Hematopoietic multipotent progenitor cell treated with erythropoietin and hydrocortisone succinate and interleukin-3 and kit ligand, for 17 days (in vitro differentiated cells): ENCODE data around the gene SIN3B.
"Not testable (repeated sequence)": the region's sequence is repeated elsewhere in the genome, so short reads cannot be mapped to it uniquely, and the experiment has no call there.

Source experiments
- DNase-seq: peaks from one replicate; pipeline ENCODE4 v3.0.0-alpha.2; 2015; ENCODE audit warnings: low spot score

The SIN3B gene

DNA sequence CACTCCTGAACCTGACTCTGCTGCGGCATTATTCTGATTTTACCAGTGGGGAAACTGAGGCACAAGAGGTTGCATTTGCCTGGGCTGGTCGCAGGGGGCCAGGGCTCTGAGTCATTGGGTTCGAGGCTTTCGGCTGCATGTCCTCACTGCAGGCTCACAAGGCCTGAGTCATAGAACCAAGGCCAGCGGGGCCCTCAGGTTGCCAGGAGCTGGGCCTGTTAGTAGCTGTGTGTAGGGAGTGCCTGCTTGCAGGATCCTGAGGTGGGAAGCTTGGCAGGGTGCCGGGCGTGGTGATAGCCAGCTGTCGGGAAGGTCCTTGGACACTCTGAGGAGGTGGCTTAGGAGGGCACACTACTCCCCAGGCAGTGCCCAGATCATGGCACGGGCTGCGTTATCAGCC is 38.0 kb downstream of the SIN3B start:
- no peak for DNase-seq

DNA sequence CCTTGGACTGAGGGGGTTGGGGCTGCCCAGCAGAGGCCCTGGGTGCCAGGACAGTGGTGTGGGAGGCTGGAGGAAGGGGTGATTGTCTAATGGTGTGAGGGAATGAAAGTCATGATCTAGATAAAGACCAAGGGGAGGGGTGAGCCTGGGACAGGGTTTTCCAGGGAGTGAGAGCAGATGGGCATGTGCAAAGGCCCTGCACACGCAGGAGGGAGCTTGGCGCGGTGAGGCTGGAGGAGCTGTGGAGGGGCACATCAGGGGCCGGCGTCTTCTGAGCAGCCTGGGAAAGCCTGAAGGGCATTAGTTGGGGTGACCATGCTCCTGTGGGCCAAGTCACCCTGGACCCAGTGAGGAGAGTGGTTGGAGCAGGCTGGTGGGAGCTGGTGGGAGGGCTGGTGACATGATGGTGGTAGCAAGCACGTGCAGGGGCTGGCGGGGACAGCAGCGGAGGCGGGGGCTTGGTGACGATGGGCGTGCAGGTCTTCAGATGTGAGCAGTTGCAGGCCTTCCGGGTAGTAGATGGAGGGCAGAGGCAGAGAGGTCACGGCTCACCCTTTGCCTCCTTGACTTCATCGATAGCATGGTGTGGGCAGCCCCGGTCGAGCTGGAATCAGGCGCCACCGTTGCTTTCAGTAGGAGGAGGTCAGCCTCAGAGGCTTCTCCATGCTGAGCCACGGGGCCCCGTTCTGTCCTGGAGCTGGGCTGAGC is 39.4 kb downstream of the SIN3B start:
- DNase-seq = no peak

DNA sequence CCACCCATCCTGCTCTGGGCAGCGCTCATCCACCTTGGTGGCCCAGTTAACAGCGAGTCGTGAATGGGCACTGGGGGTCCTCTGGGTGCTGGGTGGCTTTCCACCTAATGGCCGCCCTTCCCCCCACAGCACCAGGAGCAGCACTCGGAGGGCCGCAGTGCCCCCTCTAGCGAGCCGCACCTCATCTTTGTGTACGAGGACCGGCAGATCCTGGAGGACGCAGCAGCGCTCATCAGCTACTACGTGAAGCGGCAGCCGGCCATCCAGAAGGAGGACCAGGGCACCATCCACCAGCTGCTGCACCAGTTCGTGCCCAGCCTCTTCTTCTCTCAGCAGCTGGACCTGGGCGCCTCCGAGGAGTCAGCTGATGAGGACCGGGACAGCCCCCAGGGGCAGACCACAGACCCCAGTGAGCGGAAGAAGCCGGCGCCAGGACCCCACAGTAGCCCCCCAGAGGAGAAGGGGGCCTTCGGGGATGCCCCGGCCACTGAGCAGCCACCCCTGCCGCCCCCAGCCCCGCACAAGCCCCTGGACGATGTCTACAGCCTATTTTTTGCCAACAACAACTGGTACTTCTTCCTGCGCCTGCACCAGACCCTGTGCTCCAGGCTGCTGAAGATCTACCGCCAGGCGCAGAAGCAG is 40.3 kb downstream of the SIN3B start:
- DNase-seq = no peak

DNA sequence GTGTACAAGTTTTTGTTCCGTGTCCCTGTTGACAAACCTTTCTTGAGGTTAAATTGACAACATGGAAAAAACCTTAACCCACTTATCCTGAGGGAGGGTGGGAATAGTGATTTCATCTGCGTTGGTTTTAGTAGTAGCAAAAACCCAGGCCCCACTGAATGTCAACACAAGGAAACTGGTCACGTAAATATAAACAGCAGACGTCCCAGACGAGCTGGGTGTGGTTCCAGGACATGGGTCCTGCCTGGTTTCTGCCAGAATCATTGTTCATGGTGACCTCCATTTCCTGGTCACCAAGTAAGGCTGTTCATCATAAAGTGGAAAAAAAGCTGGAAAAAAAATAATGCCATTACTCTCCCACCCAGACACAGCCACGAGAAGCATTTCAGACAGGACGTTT is 42.7 kb downstream of the SIN3B start:
- no peak for DNase-seq

DNA sequence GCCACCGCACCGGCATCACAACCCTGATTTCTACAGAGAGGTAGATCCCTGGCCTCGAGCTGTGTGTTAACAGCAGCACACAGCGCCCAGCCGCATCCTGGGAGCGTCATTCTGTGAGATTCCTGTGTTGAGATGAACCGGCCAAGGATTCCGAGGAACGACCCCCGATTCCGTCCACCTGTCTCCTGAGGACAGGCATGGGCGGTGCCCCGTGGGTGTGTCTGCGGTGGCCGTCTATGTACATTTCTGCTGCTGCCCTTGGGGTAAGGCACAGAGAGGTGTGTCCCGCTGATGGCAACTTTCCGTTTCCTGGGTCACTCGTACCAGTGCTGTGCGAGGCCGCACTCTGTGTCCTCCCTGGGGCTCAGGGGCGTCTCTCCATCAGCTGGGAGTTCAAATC is 43.5 kb downstream of the SIN3B start:
- no peak for DNase-seq

DNA sequence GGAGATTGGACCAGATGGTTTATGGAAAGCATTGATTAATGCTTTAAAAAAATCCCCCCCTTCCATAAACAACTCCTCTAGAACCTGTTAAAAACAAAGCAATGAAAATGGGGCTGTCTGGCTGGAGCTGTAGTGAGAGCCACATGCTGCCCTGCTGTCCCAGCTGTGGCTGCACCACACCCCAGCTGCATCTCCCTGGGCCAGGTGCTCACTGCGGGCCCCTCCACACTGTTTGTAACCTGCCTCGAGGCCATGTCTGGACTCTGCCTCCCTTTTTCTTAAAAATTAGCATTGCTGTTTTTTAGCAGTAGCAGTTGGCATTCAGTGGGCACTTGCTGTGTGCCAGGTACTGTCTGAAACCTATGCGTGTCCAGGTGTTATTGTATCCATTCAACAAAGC is 44.4 kb downstream of the SIN3B start:
- no peak for DNase-seq

DNA sequence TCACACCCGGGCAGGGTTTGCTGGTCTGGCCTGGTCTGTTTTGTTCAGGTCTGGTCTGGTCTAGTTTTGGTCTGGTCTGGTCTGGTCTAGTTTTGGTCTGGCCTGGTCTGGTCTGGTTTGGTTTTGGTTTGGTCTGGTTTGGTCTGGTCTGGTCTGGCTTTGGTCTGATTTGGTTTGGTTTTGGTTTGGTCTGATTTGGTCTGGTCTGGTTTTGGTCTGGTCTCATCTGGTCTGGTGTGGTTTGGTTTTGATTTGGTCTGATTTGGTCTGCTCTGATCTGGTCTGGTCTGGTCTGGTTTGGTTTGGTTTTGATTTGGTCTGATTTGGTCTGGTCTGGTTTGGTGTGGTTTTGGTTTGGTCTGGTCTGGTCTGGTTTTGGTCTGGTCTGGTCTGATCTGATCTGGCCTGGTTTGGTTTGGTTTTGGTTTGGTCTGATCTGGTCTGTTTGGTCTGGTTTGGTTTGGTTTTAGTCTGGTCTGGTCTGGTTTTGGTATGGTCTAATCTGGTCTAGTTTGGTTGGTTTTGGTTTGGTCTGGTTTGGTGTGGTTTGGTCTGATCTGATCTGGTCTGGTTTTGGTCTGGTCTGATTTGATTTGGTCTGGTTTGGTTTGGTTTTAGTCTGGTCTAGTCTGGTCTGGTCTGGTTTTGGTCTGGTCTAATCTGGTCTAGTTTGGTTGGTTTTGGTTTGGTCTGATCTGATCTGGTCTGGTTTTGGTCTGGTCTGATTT is 45.2 kb downstream of the SIN3B start:
- no peak for DNase-seq

DNA sequence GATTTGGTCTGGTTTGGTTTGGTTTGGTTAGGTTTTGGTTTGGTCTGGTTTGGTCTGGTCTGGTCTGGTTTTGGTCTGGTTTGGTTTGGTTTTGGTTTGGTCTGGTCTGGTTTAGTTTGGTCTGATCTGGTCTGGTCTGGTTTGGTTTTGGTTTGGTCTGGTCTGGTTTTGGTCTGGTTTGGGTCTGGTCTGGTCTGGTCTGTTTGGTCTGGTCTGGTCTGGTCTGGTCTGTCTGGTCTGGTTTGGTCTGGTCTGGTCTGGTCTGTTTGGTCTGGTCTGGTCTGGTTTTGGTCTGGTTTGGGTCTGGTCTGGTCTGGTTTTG is 45.7 kb downstream of the SIN3B start:
- not testable (repeated sequence) for DNase-seq

DNA sequence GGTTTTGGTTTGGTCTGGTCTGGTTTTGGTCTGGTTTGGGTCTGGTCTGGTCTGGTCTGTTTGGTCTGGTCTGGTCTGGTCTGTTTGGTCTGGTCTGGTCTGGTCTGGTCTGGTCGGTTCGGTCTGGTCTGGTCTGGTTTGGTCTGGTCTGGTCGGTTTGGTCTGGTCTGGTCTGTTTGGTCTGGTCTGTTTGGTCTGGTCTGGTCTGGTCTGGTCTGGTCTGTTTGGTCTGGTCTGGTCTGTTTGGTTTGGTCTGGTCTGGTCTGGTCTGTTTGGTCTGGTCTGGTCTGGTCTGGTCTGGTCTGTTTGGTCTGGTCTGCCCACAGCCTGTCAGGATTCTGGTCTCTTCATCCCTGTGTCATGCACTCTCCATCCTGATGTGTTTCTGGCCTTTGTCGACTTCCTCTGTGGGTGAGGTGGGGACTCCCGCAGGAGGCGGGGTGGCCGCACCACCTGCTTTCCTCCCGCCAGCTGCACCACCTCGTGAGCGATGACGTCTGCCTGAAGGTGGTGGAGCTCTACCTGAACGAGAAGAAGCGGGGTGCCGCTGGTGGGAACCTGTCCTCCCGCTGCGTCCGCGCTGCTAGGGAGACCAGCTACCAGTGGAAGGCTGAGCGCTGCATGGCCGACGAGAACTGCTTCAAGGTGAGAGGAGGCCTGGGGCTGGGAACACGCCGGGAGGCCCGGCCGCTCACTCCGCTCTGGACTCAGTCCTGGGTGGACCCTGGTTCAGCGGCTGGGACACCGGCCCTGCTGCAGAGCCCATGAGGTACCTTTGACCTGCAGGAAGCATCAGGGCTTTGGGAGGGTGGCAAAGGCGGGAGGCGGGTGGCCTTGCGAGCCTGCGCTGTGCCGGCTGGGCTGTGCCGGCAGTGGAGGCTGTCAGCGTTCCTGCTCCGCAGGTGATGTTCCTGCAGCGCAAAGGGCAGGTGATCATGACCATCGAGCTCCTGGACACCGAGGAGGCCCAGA is 46.7 kb downstream of the SIN3B start:
- no peak for DNase-seq

DNA sequence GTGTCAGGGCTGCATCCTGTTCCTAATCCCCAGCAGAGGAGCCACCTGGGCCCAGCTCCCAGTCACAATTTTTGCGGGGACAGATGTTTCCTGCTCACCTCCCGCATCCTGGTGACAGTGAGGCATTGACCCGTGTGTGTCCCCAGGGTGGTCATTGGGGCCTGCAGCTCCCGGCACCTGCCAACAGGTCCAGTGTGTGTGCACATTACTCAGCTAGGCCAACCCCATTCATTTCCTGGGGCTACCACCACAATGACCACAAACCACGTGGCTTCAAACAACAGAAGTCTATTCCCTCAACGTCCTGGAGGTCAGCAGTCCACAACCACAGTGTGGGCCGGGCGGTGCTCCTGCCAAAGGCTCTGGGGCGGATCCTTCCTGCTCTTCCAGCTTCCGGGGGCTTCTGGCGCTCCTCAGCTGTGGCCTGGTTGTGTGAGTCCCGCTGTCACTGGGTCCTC is 47.7 kb downstream of the SIN3B start:
- no peak for DNase-seq

DNA sequence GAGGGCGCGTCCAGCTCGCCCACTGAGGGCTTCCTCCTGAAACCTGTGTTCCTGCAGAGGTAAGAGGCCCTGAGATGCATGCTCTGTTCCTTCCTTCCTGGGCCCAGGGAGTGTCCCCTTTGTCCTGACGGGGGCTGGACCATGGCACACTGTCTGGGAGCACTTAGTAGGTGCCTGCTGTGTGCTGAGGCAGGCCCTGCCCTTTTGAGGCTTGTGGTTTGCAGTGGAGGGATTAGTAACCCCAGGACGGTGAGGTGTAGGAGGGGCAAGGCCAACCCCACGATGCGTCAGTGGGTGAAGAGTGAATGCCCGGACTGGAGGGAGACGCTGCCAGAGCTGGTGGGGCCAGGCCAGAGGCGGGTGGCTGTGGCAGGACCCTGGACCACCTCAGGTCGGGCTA is 48.4 kb downstream of the SIN3B start:
- no peak for DNase-seq

DNA sequence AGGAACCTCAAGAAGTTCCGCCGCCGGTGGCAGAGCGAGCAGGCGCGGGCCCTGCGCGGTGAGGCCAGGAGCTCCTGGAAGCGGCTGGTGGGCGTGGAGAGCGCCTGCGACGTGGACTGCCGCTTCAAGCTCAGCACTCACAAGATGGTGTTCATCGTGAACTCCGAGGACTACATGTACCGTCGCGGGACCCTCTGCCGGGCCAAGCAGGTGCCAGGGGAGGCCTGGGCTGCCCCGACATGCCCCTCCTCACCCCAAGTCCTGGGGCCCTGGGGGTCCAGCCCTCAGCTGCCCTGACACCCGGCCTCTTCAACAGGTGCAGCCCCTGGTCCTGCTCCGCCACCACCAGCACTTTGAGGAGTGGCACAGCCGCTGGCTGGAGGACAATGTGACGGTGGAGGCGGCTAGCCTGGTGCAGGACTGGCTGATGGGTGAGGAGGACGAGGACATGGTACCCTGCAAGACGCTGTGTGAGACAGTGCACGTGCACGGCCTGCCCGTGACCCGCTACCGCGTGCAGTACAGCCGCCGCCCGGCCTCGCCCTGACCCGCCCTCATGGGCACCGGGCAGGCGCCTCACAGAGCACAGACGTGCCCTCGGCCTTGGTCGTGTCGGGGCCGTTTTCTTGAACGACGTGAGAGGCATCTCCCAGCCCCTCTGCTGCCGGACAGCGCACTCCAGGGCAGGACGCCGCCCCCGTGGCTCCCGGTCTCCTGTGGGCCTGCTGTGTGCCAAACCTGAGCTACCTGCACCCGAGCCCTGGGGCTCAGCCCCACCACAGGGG is 49.2 kb downstream of the SIN3B start:
- no peak for DNase-seq

DNA sequence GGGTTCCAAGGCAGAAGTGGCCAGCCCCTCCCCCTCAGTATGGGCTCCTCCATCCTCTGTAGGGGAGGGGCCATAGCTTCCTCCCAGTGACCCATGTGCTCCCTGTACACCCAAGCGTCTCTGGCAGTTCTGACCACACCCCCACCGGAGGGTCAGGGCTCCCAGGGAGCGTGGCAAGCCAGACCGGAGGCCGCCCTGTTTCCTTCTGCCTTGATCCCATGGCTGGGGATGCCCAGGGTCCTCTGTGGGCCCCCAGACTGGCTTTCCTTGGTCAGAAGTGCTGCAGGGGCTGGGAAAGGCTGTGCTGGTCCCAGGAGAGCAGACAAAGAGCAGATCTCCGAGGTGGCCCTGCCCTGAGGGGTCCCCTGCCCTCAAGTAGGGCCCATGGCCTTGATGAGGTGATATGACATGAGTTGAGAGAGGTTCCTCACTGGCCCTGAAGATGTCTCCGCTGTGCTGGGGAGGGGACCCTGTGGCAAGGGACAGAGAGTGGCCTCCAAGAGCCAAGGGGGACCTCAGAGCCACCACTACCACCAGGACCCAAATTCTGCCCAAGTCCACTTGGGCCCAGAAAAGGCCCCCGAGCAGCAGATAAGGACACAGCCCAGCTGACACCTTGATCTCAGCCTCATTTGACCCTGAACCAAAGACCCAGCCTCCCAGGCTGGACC is 51.8 kb downstream of the SIN3B start:
- DNase-seq = no peak

DNA sequence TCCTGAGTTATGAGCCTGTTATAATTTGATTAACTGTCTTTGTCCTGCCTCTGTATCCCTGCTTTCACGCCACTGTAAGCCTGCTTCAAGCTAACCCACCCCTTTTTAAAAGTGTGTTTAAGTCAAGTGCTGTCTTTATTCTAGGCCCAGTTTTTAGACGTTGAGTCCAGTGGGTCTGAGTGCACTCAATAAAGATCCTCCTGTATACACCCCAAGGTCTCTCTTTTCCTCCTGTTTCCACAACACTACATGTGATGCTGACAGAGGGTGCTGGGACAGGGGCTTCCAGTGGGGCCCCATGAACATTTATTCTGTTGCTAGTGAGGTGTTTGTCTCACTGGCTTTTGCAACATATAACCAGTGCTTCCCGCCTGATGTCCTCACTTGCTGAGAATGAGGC is 52.9 kb downstream of the SIN3B start:
- no peak for DNase-seq

DNA sequence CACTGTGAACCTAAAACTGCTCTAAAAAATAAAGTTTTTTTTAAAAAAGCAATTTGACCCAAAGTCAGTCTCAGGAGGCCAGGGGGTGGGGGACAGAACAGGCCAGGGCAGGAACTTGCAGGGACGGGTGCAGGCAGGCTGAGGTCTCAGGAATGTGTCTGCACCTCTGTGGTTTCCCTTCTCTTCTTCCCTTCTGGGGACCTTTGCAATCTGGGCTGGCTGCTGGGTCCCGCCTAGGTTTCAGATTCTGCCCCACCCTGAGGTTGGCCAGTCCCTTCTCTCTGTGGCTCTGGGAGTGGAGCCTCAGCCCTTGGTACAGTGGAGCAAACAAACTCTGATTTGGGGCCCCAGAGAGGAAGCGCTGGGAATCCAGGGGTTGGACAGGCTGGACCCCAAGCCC is 54.3 kb downstream of the SIN3B start:
- no peak for DNase-seq

DNA sequence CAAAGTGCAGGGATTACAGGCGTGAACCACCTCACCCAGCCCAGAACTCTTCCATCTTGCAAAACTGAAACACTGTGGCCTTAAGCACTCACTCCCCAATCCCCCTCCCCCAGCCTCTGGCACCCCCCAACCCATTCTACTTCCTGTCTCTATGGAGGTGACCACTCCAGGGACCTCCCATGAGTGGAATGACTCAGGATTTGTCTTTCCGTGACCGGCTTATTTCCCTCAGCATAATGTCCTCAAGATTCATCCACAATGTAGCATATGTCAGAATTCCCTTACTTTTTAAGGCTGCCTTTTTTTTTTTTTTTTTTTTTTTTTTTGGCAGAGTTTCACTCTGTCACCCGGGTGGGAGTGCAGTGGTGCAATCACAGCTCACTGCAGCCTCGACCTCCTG is 56.0 kb downstream of the SIN3B start:
- no peak for DNase-seq

DNA sequence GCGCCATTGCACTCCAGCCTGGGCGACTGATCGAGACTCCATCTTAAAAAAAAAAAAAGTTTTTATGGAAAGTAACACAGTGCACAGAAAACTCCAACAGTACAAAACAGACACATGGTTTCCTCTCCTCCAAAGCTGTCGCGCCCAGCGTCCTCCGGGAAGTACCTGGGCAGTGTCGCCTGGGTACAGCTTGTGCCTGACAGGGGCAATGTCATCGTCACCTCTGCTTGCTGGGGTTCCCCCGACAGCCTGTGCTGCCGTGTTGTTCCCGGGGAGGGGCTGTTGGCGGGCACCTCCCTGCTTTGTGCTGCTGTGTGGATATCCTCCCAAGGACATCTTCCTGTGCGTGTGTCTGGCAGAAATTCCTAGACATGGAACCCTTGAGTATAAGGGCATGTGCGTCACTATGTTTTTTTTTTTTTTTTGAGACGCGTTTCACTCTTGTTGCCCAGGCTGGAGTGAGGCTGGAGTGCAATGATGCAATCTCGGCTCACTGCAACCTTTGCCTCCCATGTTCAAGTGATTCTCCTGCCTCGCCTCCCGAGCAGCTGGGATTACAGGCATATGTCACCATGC is 57.2 kb downstream of the SIN3B start:
- DNase-seq = no peak

DNA sequence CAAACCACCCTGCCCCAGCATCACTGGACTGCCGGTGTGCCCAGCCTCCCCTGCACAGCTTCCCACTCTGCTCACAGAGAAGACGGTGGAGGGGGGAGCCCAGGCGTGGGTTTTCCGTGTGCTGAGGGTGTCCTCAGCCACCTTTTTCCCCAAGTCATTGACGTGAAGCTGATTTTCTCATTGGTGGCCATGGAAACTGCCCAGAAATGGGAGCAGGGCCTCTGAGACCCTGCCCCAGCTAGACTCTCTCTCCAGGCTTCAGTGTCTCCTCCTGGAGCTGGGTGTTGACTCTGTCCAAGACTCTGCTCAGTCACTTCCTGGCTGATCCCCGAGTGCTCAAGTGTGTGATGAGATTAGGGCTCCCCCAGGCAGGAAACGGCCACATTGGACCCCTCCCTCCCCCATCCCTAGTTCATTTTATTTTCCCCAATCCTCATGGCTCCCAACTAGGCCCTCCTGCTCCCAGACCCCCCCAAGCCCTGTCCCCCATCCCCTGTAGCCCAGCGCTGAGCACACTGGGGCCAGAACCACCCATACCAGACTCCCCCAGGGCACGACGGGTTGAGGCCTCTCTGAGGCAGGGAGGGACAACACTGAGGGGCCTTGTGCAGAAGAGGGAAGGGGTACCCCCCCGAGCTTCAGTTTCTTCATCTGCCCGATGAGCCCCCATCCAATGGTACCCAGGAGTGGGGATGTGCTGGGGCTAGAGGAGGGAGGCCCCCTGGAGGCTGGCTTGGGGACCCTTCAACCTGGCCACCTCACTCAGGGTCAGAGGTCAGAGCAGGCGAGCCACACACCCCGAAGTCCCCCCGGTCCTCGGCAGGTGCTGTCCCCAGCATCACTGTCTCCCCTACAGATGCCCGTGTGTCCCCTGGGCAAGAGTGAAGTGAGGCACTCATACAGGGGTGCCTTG is 58.4 kb downstream of the SIN3B start:
- DNase-seq = no peak

DNA sequence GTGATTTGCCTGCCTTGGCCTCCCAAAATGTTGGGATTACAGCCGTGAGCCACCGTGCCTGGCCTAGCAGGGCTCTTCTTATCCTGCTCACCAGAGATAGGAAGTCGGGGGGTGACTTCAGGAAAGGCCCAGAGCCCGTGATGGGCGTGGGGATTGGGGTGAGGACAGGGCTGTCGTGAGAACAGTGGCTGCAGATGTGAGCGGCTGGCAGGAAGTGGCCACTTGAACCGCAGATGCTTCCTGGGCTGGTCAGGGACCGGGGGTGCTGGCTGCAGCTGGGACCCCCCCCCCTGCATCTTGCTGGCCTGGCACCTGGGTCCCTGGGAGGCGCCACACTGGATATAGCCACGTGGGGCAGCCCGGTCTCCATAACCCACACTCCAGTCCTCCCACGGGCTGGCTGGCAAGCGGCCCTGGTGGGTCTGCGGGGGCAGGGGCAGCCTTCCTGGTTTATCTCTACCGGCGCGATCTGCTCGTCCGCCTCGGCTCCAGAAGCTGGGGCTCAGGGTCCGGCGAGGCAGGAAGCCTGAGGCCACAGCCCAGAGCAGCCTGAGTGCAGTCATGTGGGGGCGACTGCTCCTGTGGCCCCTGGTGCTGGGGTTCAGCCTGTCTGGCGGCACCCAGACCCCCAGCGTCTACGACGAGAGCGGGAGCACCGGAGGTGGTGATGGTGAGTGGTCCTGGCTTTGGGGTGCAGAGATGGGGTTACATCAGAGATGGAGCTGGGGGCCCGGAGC is 59.6 kb downstream of the SIN3B start, which contains the start of gene F2RL3:
Gene F2RL3 (plus strand): TSS at position 371 of the 737 bp plus-strand sequence. CDS start 191 bp downstream, at position 562.
- DNase-seq = no peak
